Gastroesophageal sphincter (tissue), 3 donors: ENCODE data around the gene RAPGEFL1.

Experiments
- CTCF ChIP-seq, 4 experiments: fragments of 200-600 bp in 2 of 4; fragments of 450-650 bp in 2 of 4; sonication (generic) in 1 of 4; IDR thresholded peaks; one replicate each; pipeline ENCODE4 v1.5.1; 2017 to 2019; ENCODE audit warnings: antibody characterized with exemption in 4 of 4, mild to moderate bottlenecking in 2 of 4, moderate library complexity in 2 of 4
- POLR2AphosphoS5 ChIP-seq: sonication (generic); formaldehyde crosslinking; IDR thresholded peaks from one replicate; pipeline ENCODE4 v1.6.1; 2017; ENCODE audit warnings: antibody characterized with exemption

GRCh38 chr17:40139566-40140058 is 37.7 kb upstream of the RAPGEFL1 start:
- peak in 2 of 4 experiments; percentile 26 to 34 for TF ChIP-seq CTCF (IDR thresholded peaks at IDR 0.05)
- no peak for TF ChIP-seq POLR2AphosphoS5
